Activated CD4-positive, alpha-beta T cell treated with anti-CD3 and anti-CD28 coated beads, Interleukin-2, amount 10 ng/mL, durations not matched to agents 7 days and 5 days (primary cell): ENCODE data around the gene AP1G1. TPM values are rescaled to one million over a fixed set of nuclear protein-coding genes. Genes with fewer than 3 reads are reported as not detected.
A peak's percentile ranks its signal among the peaks of the same experiment; 100 is the strongest.
"Not testable (repeated sequence)": the region's sequence is repeated elsewhere in the genome, so short reads cannot be mapped to it uniquely, and the experiment has no call there.

Source experiments
- CTCF ChIA-PET: fragments of 350-600 bp; sonication (Branson Sonifier 250); formaldehyde crosslinking; loops from one replicate; lab custom pipeline; 2021; ENCODE audit warnings: antibody characterized with exemption; lab: Charles Lee
- POLR2A ChIA-PET: fragments of 350-600 bp; sonication (Branson Sonifier 250); formaldehyde crosslinking; loops from one replicate; lab custom pipeline; 2021; ENCODE audit warnings: antibody characterized with exemption; lab: Charles Lee
- DNase-seq: peaks from one replicate; pipeline ENCODE4 v3.0.0-alpha.2; 2020
- H3K27ac Mint-ChIP-seq: one replicate; pipeline ENCODE4 v1.8.0; 2021; ENCODE audit warnings: mild to moderate bottlenecking, moderate library complexity, mixed read lengths
- H3K27me3 Mint-ChIP-seq: one replicate; pipeline ENCODE4 v1.8.0; 2021; ENCODE audit warnings: mixed read lengths
- H3K36me3 Mint-ChIP-seq: one replicate; pipeline ENCODE4 v1.8.0; 2021; ENCODE audit warnings: low read depth, mixed read lengths
- H3K4me1 Mint-ChIP-seq: one replicate; pipeline ENCODE4 v1.8.0; 2021; ENCODE audit warnings: mixed read lengths
- H3K4me3 Mint-ChIP-seq: one replicate; pipeline ENCODE4 v1.8.0; 2021; ENCODE audit warnings: mild to moderate bottlenecking, moderate library complexity, mixed read lengths
- H3K9me3 Mint-ChIP-seq: one replicate; pipeline ENCODE4 v1.8.0; 2021; ENCODE audit warnings: mixed read lengths
- total RNA-seq, 2 experiments: library from RNA; stranded (reverse); gene quantifications; one replicate each; pipeline ENCODE4 v1.2.3, GENCODE V29; 2021

Gene AP1G1
- total RNA-seq, 2 experiments from 2014 or later, result 76.4 to 83.4 TPM

- DNase-seq, result no peak
- no peaks in the 10 kb centered on the region for H3K27me3 Mint-ChIP-seq
- peaks cover 44% of the 10 kb centered on the region for H3K4me1 Mint-ChIP-seq
- no peak overlapping the region for H3K4me3 Mint-ChIP-seq
- POLR2A ChIA-PET, result no interaction called here
- no peak overlapping the region for H3K27ac Mint-ChIP-seq
- CTCF ChIA-PET, result no interaction called here
- H3K9me3 Mint-ChIP-seq, result no peaks in the 10 kb centered on the region
- H3K36me3 Mint-ChIP-seq, result peaks cover 41% of the 10 kb centered on the region
Measured at GRCh38 chr16:71796501-71797097, 12.0 kb downstream of the AP1G1 start.

GRCh38 chr16:71794943-71795342, 13.7 kb downstream of the AP1G1 start:
- peaks cover 35% of the 10 kb centered on the region for H3K36me3 Mint-ChIP-seq
- no peak overlapping the region for H3K4me3 Mint-ChIP-seq
- H3K4me1 Mint-ChIP-seq, result peaks cover 56% of the 10 kb centered on the region
- ChIA-PET POLR2A (interaction anchor here (0.6 to 1.0 kb wide), 2 partner anchors 14 to 61 kb away, joined by 3 to 4 read pairs; partner anchors contain the start of gene AP1G1), CTCF (interaction anchor here (0.6 to 1.3 kb wide), 2 partner anchors 13 to 25 kb away, joined by 3 read pairs; no protein-coding TSS in a partner anchor)
- DNase-seq, result no peak
- no peaks in the 10 kb centered on the region for H3K27me3 Mint-ChIP-seq
- H3K9me3 Mint-ChIP-seq, result no peaks in the 10 kb centered on the region
- H3K27ac Mint-ChIP-seq, result no peak overlapping the region

- Mint-ChIP-seq H3K36me3 (peaks cover 33% of the 10 kb centered on the region), H3K4me1 (peaks cover 59% of the 10 kb centered on the region)
- CTCF ChIA-PET, result interaction anchor here (1.3 kb wide), 2 partner anchors 14 to 90 kb away, joined by 3 to 4 read pairs; partner anchors contain the start of gene ZNF821
Measured at GRCh38 chr16:71794018-71794417, 14.6 kb downstream of the AP1G1 start.

DNA sequence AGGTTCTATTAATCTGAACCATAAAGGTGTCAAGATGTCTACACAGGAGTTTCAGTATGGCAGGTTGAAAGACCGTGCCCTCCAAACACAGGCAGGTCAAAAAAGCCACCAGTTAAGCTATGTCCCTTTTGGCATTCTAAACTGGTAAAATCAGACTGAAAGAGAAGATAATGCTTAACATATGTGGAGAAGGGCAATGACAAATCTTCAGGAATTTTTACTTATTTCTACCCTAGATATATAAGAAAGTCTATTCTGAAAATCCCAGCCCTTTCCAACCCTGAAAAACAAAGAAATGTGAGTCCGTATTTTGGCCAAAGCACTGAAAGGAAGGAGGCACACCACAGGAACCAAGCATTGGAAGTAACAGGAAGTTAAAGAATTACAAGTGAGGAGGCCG, 16.5 kb downstream of the AP1G1 start:
- no peaks in the 10 kb centered on the region for H3K9me3 Mint-ChIP-seq
- ChIA-PET POLR2A (no interaction called here), CTCF (interaction anchor here (0.6 kb wide), 1 partner anchor 100 kb away, joined by 3 read pairs; no protein-coding TSS in a partner anchor)
- peaks cover 59% of the 10 kb centered on the region for H3K4me1 Mint-ChIP-seq
- H3K4me3 Mint-ChIP-seq, result no peak overlapping the region
- H3K27me3 Mint-ChIP-seq, result no peaks in the 10 kb centered on the region
- peaks cover 39% of the 10 kb centered on the region for H3K36me3 Mint-ChIP-seq
- no peak for DNase-seq
- H3K27ac Mint-ChIP-seq, result no peak overlapping the region

More at GRCh38 chr16:71794018-71794417, 14.6 kb downstream of the AP1G1 start:
- no peaks in the 10 kb centered on the region for H3K27me3 Mint-ChIP-seq
- H3K4me3 Mint-ChIP-seq, result no peak overlapping the region
- H3K27ac Mint-ChIP-seq, result no peak overlapping the region
- POLR2A ChIA-PET, result interaction anchor here (1.0 kb wide), 1 partner anchor 15 kb away, joined by 3 read pairs; the partner anchor contains the start of gene AP1G1
- H3K9me3 Mint-ChIP-seq, result no peaks in the 10 kb centered on the region
- DNase-seq, result no peak

DNA sequence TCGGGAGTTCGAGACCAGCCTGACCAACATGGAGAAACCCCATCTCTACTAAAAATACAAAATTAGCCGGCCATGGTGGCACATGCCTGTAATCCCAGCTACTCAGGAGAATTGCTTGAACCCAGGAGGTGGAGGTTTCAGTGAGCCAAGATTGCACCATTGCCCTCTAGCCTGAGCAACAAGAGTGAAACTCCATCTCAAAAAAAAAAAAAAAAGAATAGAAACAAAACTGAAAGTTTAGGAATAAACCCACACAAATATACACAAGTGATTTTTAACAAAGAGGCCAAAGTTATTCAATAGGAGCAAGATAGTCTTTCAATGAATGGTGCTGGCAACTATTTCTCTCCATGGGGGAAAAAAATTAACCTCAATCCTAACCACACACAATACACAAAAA, 18.3 kb downstream of the AP1G1 start:
- CTCF ChIA-PET, result interaction anchor here (1.2 kb wide), 2 partner anchors 23 to 92 kb away, joined by 3 to 5 read pairs; no protein-coding TSS in a partner anchor
- H3K27me3 Mint-ChIP-seq, POLR2A ChIA-PET, DNase-seq, H3K9me3 Mint-ChIP-seq: not testable (repeated sequence)
- Mint-ChIP-seq H3K27ac (peak overlapping the region; percentile 79), H3K4me1 (peaks cover 44% of the 10 kb centered on the region), H3K36me3 (peaks cover 31% of the 10 kb centered on the region), H3K4me3 (peak overlapping the region; percentile 43)

GRCh38 chr16:71789136-71789535, 19.5 kb downstream of the AP1G1 start:
- Mint-ChIP-seq H3K27me3 (no peaks in the 10 kb centered on the region), H3K4me1 (peaks cover 40% of the 10 kb centered on the region), H3K4me3 (no peak overlapping the region), H3K9me3 (no peaks in the 10 kb centered on the region), H3K36me3 (peaks cover 36% of the 10 kb centered on the region), H3K27ac (no peak overlapping the region)
- POLR2A ChIA-PET, result no interaction called here
- CTCF ChIA-PET, result interaction anchor here (0.7 to 1.2 kb wide), 2 partner anchors 15 to 93 kb away, joined by 3 read pairs; no protein-coding TSS in a partner anchor
- DNase-seq, result no peak

GRCh38 chr16:71788578-71788977, 20.1 kb downstream of the AP1G1 start:
- Mint-ChIP-seq H3K4me3 (no peak overlapping the region), H3K27ac (no peak overlapping the region), H3K4me1 (peaks cover 38% of the 10 kb centered on the region), H3K9me3 (no peaks in the 10 kb centered on the region), H3K27me3 (no peaks in the 10 kb centered on the region), H3K36me3 (peaks cover 36% of the 10 kb centered on the region)
- ChIA-PET CTCF (interaction anchor here (0.6 to 1.3 kb wide), 3 partner anchors 12 to 15 kb away, joined by 3 read pairs; no protein-coding TSS in a partner anchor), POLR2A (no interaction called here)
- DNase-seq, result no peak

DNA sequence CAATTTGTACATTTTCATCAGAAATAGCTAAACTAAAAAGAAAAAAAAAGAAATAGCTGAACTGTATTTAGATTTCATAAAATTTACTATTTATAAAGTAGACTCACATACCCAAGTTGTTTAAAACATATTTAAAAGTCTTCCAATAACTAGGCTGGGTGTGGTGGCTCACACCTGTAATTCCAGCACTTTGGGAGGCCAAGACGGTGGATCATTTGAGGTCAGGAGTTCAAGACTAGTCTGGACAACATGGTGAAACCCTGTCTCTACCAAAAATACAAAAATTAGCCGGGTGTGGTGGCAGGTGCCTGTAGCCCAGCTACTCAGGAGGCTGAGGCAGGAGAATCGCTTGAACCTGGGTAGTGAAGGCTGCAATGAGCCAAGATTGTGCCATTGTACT, 23.5 kb downstream of the AP1G1 start:
- peaks cover 13% of the 10 kb centered on the region for H3K4me1 Mint-ChIP-seq
- H3K27ac Mint-ChIP-seq, H3K9me3 Mint-ChIP-seq, DNase-seq, H3K4me3 Mint-ChIP-seq, H3K27me3 Mint-ChIP-seq, POLR2A ChIA-PET: not testable (repeated sequence)
- H3K36me3 Mint-ChIP-seq, result peaks cover 22% of the 10 kb centered on the region
- CTCF ChIA-PET, result interaction anchor here (1.0 to 1.6 kb wide), 2 partner anchors 99 to 118 kb away, joined by 3 to 4 read pairs; partner anchors contain the start of gene ZNF821

DNA sequence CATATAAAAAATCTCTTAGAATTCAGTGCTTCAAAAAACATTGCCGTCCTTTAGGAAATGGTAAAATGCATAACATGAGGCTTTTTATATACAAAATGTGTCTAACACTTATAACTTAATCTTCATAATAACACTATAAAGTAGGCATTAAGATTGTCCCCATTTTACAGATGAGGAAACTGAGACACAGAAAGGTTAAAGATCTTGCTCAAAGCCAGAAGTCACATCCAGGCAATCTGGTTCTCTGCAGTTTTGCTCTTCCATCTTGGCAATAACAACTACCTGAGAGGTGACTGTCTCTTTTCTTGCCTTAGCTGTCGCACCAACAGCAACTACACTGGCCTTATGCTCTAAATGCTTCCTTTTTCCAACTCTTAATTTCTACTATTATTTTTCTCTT, 24.5 kb downstream of the AP1G1 start:
- H3K4me1 Mint-ChIP-seq, result peaks cover 8% of the 10 kb centered on the region
- ChIA-PET CTCF (interaction anchor here (1.6 kb wide), 1 partner anchor 100 kb away, joined by 4 read pairs; the partner anchor contains the start of gene ZNF821), POLR2A (no interaction called here)
- no peak for DNase-seq
- H3K27ac Mint-ChIP-seq, result peak overlapping the region; percentile 9
- H3K4me3 Mint-ChIP-seq, result no peak overlapping the region
- no peaks in the 10 kb centered on the region for H3K27me3 Mint-ChIP-seq
- H3K9me3 Mint-ChIP-seq, result no peaks in the 10 kb centered on the region
- peaks cover 19% of the 10 kb centered on the region for H3K36me3 Mint-ChIP-seq

- ChIA-PET POLR2A (no interaction called here), CTCF (no interaction called here)
- DNase-seq, result no peak
- H3K4me3 Mint-ChIP-seq, result no peak overlapping the region
- peaks cover 16% of the 10 kb centered on the region for H3K36me3 Mint-ChIP-seq
- no peak overlapping the region for H3K27ac Mint-ChIP-seq
- H3K9me3 Mint-ChIP-seq, result no peaks in the 10 kb centered on the region
- peaks cover 19% of the 10 kb centered on the region for H3K4me1 Mint-ChIP-seq
- H3K27me3 Mint-ChIP-seq, result no peaks in the 10 kb centered on the region
Measured at GRCh38 chr16:71781741-71782140, 26.9 kb downstream of the AP1G1 start.

DNA sequence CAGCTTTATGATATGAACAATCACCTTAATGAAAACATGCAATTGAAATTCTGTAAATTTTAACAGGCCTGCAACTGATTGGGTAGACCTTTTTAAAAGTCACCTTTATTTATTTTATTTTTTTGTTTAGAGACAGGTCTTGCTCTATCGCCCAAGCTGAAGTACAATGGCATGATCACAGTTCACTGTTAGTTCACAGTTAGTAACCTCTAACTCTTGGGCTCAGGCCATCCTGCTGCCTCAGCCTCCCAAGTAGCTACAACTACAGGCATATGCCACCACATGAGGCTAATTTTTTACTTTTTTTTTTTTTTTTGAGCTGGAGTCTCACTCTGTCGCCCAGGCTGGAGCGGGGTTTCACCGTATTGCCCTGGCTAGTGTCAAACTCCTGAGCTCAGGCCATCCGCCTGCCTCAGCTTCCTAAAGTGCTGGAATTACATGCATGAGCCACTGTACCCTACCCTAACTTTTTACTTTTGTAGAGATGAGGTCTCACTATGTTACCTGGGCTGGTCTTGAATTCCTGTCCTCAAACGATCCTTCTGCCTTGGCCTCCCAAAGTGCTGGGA, 28.0 kb downstream of the AP1G1 start:
- no peak for DNase-seq
- Mint-ChIP-seq H3K27ac (no peak overlapping the region), H3K27me3 (no peaks in the 10 kb centered on the region), H3K36me3 (peaks cover 22% of the 10 kb centered on the region), H3K4me1 (peaks cover 29% of the 10 kb centered on the region), H3K4me3 (no peak overlapping the region), H3K9me3 (no peaks in the 10 kb centered on the region)
- CTCF ChIA-PET, result interaction anchor here (0.6 kb wide), 1 partner anchor 63 kb away, joined by 6 read pairs; no protein-coding TSS in a partner anchor
- POLR2A ChIA-PET, result interaction anchor here (0.7 kb wide), 1 partner anchor 881 kb away, joined by 3 read pairs; no protein-coding TSS in a partner anchor

- Mint-ChIP-seq H3K9me3 (no peaks in the 10 kb centered on the region), H3K4me1 (peaks cover 31% of the 10 kb centered on the region), H3K36me3 (peaks cover 21% of the 10 kb centered on the region), H3K27me3 (no peaks in the 10 kb centered on the region), H3K27ac (no peak overlapping the region), H3K4me3 (no peak overlapping the region)
- ChIA-PET CTCF (no interaction called here), POLR2A (interaction anchor here (0.6 kb wide), 1 partner anchor 52 kb away, joined by 4 read pairs; no protein-coding TSS in a partner anchor)
- no peak for DNase-seq
Measured at GRCh38 chr16:71778780-71779179, 29.9 kb downstream of the AP1G1 start.

- POLR2A ChIA-PET, result no interaction called here
- H3K27me3 Mint-ChIP-seq, result no peaks in the 10 kb centered on the region
- peaks cover 31% of the 10 kb centered on the region for H3K4me1 Mint-ChIP-seq
- CTCF ChIA-PET, result interaction anchor here (1.0 kb wide), 1 partner anchor 9 kb away, joined by 3 read pairs; no protein-coding TSS in a partner anchor
- H3K9me3 Mint-ChIP-seq, result no peaks in the 10 kb centered on the region
- H3K27ac Mint-ChIP-seq, result no peak overlapping the region
- H3K36me3 Mint-ChIP-seq, result peaks cover 26% of the 10 kb centered on the region
- DNase-seq, result no peak
- no peak overlapping the region for H3K4me3 Mint-ChIP-seq
Measured at GRCh38 chr16:71777329-71777728, 31.3 kb downstream of the AP1G1 start.
